Forelimb muscle (tissue), 1 donor: ENCODE results near the gene GATA2. TPM values are rescaled to one million over a fixed set of nuclear protein-coding genes. Genes with fewer than 3 reads are reported as not detected.

ENCODE experiments used
- DNase-seq: peaks from one replicate; pipeline ENCODE4 v3.0.0-alpha.2; 2013; ENCODE audit warnings: low read depth
- polyA plus RNA-seq: library from polyadenylated mRNA; unstranded; fragments of 120-200 nt; gene quantifications from one replicate; pipeline ENCODE4 v1.2.1, GENCODE V29; 2013; ENCODE audit not compliant: insufficient read length

Gene GATA2
- polyA plus RNA-seq, 1 donor, result 2.9 TPM

DNA sequence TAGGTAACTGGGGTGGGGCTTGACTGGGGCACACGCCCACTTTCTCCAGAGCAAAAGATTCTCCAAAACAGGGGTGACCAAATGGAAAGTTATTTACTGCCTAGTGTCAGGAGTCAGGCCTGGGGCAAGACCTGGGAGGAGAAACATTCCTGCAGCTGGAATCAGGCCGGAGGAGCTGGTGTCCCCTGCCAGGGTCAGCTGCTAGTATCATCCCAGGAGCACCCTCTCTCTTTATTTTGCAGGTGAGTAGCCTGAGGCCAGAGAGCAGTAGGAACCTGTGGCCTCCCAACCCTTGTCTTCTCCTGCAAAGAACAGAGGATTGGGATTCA, 59.2 kb downstream of the GATA2 start:
- no peak for DNase-seq

DNA sequence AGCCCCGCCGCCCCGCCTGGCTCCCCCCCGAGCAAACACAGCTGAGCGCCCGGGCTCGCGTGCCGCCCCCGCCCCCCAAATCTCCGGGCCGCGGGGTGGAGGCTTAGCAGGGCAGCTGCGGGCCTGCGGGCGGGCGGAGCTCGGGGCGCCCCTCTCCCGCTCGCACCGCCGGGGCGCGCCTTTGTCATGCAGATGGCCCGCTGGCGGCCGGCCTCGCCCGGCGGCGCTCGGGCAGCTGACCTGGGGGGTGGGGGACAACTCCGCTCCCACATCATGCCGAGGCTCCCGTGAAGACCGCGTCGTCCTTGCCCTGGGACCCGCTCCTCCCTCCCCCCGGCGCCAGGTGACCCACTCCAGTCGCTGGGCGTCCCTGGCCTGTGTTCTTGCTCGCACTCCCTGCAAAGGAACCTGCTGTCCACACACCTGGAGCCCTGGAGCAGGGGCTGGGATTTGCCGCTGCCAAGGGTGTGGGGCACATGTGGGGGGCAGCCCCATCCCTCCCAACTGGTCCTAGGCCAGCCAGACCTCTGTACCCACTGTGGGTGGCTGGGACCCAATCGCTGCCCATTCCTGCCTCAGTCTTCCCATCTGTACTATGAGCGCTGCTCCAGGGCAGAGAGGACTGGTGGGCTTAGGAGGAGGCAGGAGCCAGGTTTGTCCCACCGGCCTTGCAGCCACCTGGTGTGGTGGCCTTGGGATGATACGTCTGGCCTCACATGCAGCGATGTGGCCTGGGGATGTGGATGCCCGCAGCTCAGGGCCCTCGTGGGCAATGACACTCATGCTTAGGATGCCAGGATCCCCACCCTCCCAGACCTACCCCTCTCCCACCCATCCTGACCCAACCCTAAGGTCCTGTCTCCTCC, 59.8 kb downstream of the GATA2 start:
- no peak for DNase-seq

GRCh38 chr3:128432301-128432970, 60.6 kb downstream of the GATA2 start:
- DNase-seq, result no peak

DNA sequence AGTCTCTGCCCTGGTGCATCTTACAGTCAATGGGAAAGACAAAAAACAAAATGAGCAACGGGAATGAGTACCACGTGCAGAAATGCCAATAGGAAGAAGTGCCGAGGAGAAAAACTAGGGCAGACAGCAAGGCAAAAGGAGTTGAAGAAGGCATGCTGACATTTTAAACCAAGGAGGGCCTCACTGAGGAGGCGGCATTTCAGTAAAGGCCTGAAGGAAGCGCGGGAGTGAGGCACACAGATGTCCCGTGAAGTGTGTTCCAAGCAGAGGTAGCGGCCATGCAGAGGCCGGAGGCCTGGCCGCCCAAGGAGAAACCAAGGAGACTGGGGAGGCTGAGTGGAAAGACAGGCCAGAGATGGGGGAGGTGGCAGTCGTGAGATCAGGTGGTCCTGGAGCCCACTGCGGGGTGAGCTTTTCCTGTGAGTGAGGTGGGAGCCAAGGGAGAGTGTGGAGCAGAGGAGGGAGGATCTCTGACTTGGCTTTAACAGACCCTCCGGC, 61.1 kb downstream of the GATA2 start:
- no peak for DNase-seq

DNA sequence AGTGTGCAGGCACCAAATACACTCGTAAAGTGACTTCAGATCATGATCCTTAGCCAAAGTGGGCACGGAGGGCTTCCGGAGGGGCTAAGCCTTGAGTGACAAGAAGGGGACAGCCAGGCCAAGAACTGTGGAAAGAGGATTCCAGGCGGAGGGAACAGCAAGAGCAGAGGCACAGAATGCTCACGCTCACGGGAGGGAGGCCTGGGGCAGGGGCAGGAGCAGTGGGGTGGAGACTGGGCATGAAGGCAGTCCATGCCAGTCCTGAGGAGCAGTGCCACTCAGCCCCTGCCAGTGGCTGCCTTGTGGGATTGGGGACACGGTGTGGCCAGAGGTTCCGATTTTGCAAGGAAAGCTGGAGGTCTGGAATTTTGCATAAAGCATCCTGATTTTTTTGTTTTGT, 62.3 kb downstream of the GATA2 start:
- DNase-seq, result no peak

- no peak for DNase-seq
Observed at GRCh38 chr3:128430301-128430700, 62.7 kb downstream of the GATA2 start.

DNA sequence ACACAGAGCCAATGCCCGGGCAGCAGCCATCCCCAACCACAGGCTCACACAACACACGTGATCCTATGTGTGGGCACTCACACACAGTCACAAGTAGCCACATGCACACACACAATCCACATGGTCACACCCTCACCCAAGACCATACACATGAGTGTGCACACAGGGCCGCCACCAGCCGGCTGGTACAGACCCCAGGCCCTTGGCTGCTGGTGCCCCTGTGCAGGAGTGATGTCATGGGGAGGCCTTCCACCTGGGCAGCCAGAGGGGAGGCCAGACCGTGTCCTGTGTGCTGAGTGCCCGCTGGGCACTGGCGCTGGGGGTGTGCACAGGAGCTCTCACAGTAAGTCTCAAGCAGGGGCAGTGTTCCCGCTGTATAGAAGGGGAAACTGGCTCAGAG, 63.2 kb downstream of the GATA2 start:
- no peak for DNase-seq

Other genes starting within 250 kb of the GATA2 start
- gene DNAJB8, start 26.3 kb downstream of the GATA2 start, polyA plus RNA-seq, result not detected
- gene RPN1, start 157.6 kb upstream of the GATA2 start, polyA plus RNA-seq, result 91.6 TPM
- 134 TPM for gene RAB7A, start 233.0 kb upstream of the GATA2 start, polyA plus RNA-seq